T-helper 1 cell treated with Interleukin-12 subunit alpha and Interleukin-12 subunit beta and Interleukin-4 antibody, amounts not matched to agents 30 ng/mL and 1 ng/mL, for 36 hours (primary cell): ENCODE data around the gene OAS2. TPM values are rescaled to one million over a fixed set of nuclear protein-coding genes. Genes with fewer than 3 reads are reported as not detected.
"Not testable (repeated sequence)": the region's sequence is repeated elsewhere in the genome, so short reads cannot be mapped to it uniquely, and the experiment has no call there.

ENCODE experiments used
- intact Hi-C: fragments of 100-400 bp; cut with micrococcal nuclease; formaldehyde crosslinking; loops from one replicate; pipeline ENCODE4 v1.15.1; 2024
- total RNA-seq: library from RNA; stranded (reverse); gene quantifications from 2 replicates; pipeline ENCODE4 v1.2.3, GENCODE V29; 2022

The OAS2 gene
- total RNA-seq, 1 donor from 2014 or later: 215 TPM

DNA sequence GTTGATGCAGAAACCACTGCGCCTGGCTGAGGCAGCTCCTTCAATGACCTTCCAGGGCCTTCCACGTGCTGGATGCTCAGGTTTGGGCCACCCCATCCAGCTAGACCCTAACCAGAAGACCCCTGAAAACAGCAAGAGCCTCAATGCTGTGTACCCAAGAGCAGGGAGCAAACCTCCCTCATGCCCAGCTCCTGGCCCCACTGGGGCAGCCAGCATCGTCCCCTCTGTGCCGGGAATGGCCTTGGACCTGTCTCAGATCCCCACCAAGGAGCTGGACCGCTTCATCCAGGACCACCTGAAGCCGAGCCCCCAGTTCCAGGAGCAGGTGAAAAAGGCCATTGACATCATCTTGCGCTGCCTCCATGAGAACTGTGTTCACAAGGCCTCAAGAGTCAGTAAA is 29.5 kb upstream of the OAS2 start:
- intact Hi-C loops: no loop called here

DNA sequence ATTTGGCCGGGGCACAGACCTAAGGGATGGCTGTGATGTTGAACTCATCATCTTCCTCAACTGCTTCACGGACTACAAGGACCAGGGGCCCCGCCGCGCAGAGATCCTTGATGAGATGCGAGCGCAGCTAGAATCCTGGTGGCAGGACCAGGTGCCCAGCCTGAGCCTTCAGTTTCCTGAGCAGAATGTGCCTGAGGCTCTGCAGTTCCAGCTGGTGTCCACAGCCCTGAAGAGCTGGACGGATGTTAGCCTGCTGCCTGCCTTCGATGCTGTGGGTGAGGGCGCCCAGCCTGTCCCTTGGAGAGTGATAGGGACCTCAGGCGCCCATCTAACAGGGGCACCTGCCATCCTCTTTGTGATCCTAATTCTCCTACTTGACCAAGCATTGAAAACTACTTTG is 27.6 kb upstream of the OAS2 start:
- intact Hi-C loops: no loop called here

DNA sequence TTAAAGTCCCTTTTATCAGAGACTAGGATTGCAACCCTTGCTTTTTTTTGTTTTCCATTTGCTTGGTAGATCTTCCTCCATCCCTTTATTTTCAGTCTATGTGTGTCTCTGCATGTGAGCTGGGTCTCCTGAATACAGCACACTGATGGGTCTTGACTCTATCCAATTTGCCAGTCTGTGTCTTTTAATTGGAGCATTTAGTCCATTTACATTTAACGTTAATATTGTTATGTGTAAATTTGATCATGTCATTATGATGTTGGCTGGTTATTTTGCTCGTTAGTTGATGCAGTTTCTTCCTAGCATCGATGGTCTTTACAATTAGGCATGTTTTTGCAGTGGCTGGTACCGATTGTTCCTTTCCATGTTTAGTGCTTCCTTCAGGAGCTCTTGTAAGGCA is 21.2 kb upstream of the OAS2 start:
- intact Hi-C loops: not testable (repeated sequence)

DNA sequence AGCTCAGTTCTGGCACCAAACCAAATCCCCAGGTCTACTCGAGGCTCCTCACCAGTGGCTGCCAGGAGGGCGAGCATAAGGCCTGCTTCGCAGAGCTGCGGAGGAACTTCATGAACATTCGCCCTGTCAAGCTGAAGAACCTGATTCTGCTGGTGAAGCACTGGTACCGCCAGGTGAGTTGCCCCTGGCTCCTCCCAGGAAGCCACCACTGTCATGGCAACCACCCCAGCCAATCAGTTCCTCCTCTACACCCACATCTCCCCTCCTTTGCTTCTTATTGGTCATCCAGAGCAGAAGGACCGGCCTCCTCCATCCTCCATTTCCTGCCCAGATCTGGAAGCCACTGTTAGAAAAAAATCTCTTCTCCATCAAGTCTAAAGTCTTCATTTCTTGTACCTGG is 17.2 kb upstream of the OAS2 start:
- intact Hi-C loops: loop anchor here (1.0 kb wide), 1 partner anchor 17 kb away; the partner anchor contains the start of gene OAS2

DNA sequence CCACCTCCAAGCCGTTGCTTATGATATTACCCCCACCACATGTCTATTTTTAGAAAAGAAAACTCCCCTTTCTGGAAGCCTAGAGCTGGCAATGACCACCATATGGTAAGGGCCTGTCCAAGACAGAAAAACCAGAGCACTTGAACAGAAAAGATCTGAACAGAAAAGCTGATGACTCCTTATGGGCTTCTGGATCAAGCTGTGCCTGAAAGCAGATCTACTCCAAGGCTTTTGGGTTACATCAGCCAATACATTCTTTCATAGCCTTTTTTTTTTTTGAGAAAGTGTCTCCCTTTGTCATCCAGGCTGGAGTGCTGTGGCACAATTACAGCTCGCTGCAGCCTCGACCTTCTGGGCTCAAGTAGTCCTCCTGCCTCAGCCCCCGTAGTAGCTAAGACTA is 16.8 kb upstream of the OAS2 start:
- intact Hi-C loops: loop anchor here (1.0 kb wide), 1 partner anchor 17 kb away; the partner anchor contains the start of gene OAS2

DNA sequence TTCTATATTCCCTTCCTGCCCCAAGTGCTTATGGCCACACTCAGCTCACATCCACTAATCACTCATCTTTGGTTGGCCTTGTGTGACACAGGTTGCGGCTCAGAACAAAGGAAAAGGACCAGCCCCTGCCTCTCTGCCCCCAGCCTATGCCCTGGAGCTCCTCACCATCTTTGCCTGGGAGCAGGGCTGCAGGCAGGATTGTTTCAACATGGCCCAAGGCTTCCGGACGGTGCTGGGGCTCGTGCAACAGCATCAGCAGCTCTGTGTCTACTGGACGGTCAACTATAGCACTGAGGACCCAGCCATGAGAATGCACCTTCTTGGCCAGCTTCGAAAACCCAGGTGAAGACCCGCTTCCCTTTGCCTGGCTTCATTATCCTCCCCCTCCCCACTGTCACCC is 15.8 kb upstream of the OAS2 start:
- intact Hi-C loops: no loop called here

DNA sequence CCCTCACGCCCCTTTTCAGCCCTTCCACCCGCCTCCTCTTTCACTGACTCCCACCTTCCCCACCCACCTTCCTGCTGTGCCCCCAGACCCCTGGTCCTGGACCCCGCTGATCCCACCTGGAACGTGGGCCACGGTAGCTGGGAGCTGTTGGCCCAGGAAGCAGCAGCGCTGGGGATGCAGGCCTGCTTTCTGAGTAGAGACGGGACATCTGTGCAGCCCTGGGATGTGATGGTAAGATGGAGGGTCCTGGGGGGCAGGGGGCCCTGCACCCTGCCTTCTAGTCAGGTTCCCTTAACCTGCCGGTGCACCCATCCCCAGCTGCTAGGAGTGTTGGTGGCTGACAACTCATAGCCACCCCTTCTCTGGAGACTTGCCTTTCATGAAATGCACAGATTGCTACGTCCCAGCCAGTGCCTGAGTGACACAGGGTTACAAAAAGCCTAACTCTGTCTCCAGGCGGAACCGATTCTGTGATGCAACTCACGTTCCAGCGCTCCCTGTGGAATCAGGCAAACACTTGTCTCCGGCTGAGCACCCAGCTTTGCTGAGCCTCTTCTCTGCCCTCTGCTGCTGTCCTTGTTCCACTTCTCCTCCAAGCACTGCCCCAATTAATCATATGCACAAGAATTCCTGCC is 15.0 kb upstream of the OAS2 start:
- intact Hi-C loops: no loop called here

DNA sequence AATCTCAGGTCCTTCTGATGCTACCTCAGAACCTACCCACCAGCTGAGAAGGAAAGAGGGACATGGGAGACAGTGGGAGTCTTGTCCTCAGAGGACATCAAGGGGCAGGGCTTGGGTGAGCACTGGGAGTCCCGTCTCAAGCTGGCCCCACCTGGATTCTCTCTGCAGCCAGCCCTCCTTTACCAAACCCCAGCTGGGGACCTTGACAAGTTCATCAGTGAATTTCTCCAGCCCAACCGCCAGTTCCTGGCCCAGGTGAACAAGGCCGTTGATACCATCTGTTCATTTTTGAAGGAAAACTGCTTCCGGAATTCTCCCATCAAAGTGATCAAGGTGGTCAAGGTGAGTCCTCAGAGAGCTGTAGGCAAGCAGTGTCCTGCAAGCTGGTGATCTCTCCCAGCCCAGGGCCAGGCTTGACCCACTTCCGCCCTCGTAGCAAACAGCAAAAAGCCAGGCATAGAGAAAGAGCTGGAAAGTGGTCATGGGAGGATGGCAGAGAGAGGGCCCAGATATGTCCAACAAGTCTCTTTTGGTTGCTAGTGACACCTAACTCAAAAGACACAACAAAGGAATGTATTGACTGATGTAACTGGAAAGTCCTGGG is 14.2 kb upstream of the OAS2 start:
- intact Hi-C loops: no loop called here

DNA sequence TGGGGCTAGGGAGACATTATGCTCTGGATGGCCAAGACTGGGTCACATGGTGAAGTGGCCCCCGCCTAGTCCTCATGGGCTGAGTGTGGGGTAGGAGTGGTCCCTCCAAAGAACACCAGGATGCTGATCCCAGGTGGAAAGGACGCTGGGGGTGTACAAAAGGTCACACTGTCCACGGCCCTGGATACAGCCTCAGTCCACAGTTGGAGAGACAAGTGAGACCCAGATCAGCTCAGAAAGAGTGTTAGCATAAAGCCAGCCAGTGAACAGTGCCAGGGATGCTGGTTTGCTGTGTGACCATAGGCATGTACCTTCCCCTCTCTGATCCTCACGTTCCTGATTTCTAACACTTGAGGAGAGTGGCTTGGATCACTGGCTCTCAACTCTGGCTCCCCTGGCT is 13.4 kb upstream of the OAS2 start:
- intact Hi-C loops: no loop called here

DNA sequence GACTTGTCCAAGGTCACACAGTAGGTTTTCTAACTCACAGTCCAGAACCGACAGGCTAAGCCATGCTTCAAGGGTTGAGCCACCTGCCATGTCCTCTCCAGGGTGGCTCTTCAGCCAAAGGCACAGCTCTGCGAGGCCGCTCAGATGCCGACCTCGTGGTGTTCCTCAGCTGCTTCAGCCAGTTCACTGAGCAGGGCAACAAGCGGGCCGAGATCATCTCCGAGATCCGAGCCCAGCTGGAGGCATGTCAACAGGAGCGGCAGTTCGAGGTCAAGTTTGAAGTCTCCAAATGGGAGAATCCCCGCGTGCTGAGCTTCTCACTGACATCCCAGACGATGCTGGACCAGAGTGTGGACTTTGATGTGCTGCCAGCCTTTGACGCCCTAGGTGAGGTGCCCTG is 12.7 kb upstream of the OAS2 start:
- intact Hi-C loops: no loop called here

DNA sequence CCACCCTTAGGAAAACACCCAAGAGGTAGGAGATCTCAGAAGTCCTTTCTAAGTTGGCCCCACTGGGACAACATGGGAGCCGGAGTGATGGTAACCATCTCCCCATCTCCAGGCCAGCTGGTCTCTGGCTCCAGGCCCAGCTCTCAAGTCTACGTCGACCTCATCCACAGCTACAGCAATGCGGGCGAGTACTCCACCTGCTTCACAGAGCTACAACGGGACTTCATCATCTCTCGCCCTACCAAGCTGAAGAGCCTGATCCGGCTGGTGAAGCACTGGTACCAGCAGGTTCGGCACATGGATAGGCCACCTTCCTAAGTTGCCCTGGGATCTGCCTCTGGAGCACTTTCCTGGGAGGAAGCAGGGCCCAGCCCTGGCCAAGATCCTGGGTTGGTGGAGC is 11.0 kb upstream of the OAS2 start:
- intact Hi-C loops: no loop called here

DNA sequence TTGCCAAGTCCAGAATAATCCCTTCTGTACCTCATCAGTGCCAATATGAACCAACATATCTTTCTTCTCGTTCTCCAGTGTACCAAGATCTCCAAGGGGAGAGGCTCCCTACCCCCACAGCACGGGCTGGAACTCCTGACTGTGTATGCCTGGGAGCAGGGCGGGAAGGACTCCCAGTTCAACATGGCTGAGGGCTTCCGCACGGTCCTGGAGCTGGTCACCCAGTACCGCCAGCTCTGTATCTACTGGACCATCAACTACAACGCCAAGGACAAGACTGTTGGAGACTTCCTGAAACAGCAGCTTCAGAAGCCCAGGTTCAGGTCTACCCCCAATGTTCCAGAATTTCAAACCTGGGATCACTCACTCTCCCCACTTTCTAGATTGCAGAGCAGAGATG is 10.5 kb upstream of the OAS2 start:
- intact Hi-C loops: no loop called here

DNA sequence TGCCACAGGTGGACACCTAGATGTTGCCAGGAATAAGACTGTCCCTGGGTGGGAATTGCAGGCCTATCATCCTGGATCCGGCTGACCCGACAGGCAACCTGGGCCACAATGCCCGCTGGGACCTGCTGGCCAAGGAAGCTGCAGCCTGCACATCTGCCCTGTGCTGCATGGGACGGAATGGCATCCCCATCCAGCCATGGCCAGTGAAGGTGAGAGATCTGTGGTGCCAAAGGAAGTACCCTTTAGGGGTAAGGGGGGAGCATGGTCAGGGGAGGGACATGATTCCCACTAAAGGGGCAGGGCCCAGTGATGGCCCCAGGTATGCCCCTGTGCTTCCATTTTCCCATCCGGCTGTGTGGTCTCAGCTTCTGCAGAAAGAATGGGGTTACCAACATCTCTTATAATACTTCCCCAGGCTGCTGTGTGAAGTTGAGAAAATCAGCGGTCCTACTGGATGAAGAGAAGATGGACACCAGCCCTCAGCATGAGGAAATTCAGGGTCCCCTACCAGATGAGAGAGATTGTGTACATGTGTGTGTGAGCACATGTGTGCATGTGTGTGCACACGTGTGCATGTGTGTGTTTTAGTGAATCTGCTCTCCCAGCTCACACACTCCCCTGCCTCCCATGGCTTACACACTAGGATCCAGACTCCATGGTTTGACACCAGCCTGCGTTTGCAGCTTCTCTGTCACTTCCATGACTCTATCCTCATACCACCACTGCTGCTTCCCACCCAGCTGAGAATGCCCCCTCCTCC is 8.6 kb upstream of the OAS2 start:
- intact Hi-C loops: loop anchor here (10.0 kb wide), 1 partner anchor 955 kb away; the partner anchor contains the start of genes ERP29 and TMEM116

DNA sequence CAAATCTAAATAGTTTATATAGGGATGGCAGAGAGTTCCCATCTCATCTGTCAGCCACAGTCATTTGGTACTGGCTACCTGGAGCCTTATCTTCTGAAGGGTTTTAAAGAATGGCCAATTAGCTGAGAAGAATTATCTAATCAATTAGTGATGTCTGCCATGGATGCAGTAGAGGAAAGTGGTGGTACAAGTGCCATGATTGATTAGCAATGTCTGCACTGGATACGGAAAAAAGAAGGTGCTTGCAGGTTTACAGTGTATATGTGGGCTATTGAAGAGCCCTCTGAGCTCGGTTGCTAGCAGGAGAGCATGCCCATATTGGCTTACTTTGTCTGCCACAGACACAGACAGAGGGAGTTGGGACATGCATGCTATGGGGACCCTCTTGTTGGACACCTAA is 7.9 kb upstream of the OAS2 start:
- intact Hi-C loops: loop anchor here (10.0 kb wide), 1 partner anchor 956 kb away; the partner anchor contains the start of genes ERP29 and TMEM116

DNA sequence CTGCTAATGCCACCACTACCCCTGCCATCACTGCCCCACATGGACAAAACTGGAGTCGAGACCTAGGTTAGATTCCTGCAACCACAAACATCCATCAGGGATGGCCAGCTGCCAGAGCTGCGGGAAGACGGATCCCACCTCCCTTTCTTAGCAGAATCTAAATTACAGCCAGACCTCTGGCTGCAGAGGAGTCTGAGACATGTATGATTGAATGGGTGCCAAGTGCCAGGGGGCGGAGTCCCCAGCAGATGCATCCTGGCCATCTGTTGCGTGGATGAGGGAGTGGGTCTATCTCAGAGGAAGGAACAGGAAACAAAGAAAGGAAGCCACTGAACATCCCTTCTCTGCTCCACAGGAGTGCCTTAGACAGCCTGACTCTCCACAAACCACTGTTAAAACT is 7.1 kb upstream of the OAS2 start:
- intact Hi-C loops: loop anchor here (10.0 kb wide), 1 partner anchor 956 kb away; the partner anchor contains the start of genes ERP29 and TMEM116

DNA sequence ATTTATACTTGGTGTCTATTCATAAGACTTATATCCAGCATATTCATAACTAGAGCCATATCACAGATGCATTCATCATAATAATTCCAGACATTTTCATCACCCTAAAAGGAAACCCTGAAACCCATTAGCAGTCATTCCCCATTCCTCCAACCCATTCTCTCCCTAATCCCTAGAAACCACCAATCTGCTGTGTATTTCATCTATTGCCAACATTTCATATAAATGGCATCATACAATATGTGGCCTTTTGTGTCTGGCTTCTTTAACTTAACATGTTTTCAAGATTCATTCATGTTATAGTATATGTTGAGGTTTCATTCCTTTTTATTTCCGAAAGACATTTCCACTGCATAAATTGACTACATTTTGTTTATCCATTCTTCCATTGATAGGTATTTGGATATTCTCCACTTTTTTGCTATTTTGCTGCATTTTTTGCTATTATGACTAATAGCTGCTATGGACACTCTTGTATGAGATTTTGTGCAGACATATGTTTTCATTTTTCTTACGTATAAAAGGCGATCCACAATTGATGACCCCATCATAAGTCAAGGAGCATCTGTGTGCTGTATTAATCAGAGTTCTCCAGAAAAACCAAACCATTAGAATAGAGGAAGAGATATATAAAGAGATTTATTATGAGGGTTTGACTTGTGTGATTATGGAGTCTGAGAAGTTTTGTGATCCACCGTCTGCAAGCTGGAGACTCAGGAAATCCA is 5.1 kb upstream of the OAS2 start:
- intact Hi-C loops: loop anchor here (10.0 kb wide), 1 partner anchor 958 kb away; the partner anchor contains the start of genes ERP29 and TMEM116

DNA sequence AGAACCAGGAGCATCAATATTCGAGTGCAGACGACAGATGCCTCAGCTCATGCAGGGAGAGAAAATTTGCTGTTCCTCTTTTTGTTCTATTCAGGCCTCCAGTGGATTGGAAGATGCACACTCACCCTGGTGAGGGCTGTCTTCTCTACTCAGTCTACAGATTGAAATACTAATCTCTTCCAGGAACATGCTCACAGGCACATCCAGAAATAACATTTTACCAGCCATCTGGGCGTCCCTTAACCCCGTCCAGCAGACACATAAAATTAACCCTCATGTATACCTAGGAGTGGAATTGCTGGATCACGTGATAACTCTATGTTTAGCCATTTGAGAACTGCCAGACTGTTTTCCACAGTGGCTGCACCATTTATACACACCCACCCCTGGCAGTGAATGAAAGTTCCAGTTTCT is 4.5 kb upstream of the OAS2 start:
- intact Hi-C loops: loop anchor here (10.0 kb wide), 1 partner anchor 959 kb away; the partner anchor contains the start of genes ERP29 and TMEM116

DNA sequence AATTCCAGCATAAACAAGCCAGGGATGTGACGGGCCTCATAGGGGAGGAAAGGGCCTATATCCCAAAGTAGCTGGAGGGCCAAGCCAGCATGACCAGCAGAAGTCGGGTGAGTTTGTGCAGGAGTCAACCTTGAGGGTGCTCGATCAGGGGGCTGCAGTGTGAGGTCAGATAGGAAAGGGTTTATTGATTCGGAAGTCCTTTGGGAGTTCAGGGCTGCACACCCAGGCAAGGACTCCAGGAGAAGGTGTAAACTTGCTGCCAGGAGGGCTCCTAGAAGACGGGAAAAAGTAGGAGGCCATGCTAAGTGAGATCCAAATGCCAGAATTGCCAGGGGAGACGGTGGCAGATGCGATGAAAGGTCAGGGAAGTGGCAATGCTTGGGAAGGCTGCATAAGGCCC is 3.4 kb upstream of the OAS2 start:
- intact Hi-C loops: loop anchor here (5.0 to 10.0 kb wide), 2 partner anchors 843 to 960 kb away; partner anchors contain the start of genes ERP29 and TMEM116

DNA sequence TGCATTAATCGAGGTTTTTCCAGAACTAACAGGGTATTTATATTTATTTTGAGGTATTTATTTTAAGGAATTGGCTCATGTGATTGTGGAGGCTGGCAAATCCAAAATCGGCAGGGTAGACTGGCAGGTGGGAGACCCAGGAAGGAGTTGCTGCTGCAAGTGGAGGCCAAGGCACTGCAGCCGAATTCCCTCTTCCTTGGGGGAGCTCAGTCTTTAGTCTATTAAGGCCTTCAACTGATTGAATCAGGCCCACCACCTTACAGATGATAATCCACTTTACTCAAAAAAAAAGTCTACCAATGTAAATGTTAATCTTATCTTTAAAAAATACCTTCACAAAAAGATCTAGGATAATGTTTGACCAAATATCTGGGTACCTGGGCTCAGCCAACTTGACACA is 1.2 kb upstream of the OAS2 start:
- intact Hi-C loops: loop anchor here (5.0 to 10.0 kb wide), 2 partner anchors 845 to 962 kb away; partner anchors contain the start of genes ERP29 and TMEM116

DNA sequence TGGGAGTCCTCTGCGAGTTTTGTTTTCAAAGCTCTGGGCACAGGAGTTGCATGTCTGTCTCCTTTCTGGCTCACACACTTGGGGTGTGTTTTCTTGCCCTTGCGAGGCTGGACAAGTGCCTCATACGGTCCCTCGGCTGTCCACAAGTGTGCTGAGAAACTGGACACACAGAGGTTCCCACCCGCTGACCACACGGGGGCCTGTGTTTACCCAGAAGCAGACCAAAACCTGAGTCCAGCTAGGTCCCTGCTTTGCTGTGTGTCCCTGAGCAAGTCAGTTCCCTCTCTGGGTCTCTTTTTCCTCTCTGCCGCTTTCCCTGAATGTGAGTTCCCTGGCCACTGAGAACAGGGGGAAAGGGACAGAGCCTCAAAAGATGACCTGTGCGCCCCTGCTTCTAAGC is 678 bp upstream of the OAS2 start:
- intact Hi-C loops: loop anchor here (1.0 to 10.0 kb wide), 12 partner anchors 11 to 963 kb away; partner anchors contain the start of genes ERP29, OAS1, OAS3 and PLBD2
